CMK (cell line): Measurements from ENCODE around the gene KDM4B.

Source experiments
- DNase-seq: peaks from one replicate; pipeline ENCODE4 v3.0.0-alpha.2; 2010; ENCODE audit warnings: low read depth

The KDM4B gene

DNA sequence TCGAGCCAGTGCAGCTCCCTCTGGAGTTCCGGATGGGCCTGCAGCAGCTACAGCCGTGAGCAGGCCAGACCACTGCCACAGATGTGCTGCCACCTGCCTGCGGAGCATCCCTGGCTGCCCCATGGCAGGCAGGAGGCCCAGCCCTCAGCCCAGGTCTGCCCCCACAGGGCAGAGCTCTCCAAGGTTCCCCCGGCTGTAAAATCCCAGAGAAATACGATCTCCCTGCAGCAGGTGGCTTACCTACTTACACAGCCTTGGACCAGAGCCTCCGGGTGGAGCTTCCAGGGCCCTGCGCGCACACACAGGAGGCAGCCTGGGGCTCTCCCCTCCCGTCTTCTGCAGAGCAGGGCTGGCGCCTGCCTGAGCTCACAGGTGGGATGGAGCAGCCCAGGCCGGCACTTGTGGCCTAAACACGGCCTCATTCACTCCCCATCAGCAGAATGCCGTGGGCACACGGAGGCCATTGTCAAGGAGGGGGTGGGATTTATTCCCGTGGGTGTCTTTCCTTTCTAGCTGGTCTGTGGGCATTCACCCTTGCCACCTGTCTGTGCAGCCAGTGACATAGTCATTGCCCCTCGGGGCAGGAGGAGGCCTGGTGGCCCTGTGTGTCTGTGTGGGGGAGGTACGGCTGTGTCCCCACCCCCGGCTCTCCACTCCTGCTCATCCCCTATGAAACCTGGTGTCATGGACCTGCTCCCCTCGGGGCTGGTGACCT is 118.0 kb downstream of the KDM4B start:
- no peak for DNase-seq

DNA sequence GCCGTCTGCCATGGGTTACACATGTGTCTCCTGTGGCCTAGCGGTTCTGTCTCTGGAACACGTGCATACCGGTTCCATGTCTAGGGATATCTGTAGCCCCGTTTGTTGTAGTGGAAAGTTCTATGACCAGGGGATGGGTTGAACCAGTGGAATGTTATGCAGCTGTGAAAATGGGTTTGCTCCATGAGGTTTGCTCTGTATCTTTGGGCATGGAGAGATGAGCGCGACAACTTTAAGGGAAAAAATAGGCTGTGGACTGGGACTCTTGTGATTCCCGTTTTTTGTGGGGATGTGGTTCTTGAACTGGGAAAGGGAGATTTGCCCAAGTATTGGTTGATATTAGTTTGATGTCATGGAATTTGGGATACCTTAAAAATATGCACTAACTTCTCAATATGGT is 120.4 kb downstream of the KDM4B start:
- no peak for DNase-seq

DNA sequence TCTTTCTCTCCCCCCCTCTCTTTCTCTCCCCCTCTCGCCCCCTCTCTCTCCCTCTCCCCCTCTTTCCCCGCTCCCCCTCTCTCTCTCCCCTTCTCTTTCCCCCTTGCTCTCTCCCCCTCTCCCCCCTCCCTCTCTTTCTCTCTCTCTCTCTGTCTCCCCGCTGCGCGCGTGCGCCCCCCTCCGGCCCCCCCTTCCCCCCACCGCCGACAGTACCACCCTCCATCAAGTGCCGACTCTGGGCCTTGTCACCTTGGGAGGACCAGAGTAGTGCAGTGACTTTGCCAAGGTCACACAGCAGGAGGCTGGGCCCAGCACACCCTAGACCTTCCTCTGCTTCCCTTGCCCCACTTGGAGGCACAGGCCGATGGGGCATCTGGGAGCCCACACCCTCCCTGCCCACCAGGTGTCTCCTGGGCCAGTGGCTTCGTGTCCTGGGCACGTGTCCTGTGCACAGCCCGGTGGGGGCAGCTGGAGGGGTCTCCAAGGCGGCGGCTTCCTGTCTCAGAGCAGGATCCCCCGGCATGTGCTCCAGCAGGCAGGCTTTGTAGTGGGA is 121.6 kb downstream of the KDM4B start:
- no peak for DNase-seq

DNA sequence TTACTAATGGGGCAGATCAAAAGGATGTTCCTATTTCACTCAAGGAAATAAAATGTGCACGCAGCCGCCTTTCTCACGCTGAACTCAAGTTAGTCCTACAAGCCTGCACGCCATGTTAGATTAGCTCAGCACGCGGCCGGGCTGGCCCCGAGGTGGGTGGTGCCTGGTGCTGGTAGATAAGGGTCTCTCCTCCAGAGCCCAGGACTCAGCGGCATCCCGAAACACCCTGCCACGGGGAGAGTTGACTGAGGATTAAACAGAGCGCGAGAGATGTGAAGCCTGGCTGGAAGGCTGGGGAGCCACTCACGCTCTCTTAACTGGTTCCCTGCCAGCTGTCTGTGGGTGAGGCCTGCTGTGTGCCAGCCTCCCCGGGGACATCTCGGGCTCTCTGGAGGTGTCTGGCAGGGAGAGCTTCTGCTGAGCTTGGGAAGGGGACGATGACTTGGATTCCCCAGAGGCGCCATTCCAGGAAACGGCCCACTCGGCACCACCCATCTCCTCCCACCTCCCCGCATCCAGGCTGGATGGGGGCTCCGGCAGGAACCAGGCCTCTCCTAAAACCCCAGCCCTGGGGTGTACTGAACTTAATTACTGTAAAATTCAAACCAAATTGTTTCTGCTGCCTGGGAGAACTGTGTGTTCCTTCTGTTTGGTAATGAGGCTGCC is 122.2 kb downstream of the KDM4B start:
- DNase-seq: peak; percentile 48

DNA sequence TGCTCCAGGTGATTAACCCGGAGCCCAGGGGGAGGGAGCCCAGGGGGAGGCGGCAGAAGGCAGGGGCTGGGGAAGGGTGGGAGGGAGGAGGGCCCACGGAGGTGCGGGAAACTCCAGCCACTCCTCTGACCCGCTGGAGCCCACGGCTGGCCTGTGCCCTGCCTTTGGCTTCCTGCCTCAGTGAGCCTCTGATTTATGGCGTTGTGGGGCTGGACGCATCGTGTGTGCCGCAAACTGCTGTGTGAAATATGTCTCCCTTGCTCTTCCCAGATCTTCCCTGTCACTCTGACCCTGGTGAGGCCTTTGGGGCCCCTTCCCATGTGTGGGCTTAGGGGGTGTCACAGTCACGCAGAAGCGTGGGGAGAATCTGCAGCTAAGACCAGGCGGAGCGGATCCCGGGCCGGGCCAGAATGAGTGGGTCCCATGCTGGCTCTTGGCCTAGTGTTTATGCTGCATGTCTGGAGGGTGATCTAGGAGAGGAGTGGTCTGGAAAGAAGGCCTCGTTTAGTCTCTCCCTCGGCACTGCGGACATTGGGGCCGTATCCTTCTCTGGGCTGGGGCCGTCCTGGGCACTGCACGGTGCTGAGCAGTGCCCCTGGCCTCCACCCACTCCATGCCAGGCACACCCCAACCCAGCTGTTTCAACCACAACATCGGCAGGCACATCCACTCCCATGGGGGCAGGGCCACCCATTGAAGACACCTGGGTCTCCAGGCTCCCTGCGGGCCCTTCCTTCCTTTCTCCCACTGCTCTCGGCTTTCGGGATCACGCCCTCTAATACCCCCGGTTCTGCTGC is 123.0 kb downstream of the KDM4B start:
- DNase-seq: no peak

DNA sequence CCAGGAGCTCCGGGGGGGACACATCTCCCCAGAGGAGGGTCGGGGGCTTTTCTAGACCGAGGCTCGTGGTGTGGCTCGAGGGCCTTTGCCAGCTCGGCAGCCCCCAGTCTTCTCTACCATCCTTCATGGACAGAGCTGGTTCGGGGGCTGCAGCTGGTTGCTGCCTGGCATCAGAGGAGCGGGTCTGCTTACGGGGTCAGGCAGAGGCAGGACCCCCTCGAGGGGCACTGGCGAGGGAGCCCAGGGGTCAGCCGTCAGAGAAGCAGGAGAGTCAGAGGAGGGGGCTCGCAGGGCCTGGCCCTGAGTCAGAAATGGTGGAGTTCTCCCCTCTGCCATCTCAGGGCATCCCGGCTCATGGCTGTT is 123.5 kb downstream of the KDM4B start:
- no peak for DNase-seq

DNA sequence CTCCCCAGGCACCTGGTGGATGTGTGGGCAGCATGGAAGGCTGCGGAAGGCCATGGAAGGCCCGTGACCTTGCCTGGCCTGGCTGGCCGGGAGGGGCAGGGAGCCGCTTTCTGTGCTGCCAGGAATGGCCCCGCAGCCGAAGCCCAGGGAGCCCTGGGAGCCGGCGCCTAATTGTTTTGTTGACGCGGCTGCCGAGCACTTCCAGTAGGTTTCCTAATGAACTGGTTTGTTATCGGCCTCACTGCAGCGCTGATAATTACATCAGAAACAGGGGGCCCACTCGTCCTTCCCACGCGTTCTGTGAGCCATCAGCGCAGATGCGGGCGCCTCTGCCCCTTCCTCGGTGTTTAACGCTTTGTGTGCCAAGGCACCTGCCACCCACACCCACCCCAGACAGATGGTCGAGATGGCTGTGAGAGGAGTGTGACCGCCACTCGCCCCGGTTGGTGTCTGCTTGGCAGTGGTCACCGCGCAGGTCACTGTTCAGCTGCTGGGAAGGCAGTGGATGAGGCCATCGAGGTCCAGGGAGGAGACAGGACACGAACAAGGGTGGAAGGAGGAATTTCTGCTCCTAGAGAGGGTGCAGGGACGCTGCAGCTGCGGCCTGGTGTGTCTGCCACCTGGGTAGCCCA is 124.5 kb downstream of the KDM4B start:
- DNase-seq: no peak

DNA sequence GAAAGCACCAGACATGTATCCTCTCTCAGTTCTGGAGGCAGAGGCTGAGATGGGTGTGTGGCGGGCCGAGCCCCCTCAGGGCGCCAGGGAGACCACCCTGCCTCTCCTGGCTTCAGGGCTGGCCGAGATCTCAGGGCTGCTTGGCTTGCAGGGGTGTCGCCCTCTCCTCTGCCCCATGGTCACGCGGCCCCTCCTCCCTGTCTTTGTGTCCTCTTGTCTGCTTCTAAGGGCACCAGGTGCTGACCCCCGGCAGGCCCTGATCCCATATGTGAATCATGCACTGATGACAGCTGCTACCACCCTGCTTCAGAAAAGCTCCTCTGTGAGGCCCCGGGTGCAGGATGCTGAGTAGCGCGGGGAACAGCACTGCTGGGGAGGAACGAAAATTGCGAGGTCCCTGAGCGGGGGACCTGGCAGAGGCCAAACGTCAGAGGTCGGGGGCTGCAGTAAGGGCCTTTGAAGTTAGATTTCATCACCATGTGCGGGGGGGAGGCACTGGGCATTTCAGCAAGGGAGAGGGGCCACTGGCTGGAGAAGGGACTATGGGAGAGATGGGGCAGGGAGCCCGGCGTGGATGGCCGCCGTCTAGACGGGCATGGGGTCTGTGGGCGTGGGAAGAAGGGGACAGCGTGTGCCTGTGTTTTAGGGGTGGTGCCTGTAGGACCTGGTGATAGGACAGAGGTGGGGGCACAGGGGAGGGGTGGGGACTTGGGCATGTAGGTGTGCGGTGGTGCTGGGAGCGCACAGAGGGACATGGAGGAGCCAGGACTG is 125.2 kb downstream of the KDM4B start:
- no peak for DNase-seq

DNA sequence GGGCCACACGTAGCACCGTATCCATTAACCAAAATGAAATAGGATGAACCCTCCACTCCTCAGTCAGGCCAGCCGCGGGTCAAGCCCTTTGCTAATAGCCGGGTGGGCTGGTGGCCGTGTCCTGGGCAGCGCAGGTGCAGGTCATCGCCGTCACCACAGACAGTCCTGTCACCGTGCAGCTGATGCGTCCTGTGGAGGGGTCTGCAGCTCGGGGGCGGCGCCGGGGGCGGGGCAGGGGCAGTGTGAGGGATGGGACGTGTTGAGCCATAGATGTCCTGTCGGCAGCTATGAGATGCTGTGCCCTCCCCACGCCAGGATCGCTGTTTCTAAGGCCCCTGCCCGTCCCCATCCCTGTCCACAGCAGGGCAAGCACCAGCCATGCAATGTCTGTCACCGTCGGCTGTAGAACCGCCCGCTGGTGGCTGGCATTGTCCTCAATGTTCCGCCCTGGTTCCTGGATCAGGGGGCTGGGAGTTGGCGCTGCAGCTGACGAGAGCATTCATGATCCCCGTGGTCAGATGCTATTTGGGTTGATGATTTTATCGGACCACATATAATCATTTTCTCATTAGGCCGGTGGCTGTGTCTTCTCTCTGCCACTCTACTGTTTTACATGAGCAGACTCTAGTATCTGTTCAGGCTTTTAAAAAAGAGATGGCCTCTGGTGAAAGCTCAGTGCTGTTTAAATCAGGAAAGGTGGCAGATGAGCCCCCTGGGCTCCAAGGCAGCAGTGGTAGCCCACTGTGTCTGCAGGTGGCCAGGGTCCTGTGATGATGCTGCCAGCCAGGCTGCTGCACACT is 126.1 kb downstream of the KDM4B start:
- no peak for DNase-seq

DNA sequence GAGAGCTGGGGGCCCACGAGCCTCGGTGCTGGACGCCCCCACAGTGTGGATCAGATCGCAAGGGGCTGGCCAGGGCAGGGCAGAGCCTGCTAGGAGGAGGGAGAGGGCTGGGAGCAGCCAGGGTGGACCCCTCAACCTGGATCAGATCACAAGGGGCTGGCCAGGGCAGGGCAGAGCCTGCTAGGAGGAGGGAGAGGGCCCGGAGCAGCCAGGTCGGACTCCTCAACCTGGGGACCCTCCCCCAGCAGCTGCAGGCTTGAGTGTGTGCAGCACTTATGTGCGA is 126.6 kb downstream of the KDM4B start:
- DNase-seq: no peak

DNA sequence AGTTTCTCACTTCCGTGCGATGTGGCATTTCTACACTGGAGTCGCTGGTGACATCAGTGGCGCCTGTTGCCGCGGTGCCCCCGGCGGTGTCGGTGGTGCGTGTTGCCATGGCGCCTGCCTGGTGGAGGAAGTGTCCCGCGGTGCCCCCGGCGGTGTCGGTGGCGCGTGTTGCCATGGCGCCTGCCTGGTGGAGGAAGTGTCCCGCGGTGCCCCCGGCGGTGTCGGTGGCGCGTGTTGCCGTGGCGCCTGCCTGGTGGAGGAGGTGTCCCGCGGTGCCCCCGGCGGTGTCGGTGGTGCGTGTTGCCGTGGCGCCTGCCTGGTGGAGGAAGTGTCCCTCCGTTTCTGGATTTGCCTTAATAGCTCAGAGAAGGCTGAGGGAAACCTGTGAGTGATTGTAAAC is 127.6 kb downstream of the KDM4B start:
- DNase-seq: no peak

DNA sequence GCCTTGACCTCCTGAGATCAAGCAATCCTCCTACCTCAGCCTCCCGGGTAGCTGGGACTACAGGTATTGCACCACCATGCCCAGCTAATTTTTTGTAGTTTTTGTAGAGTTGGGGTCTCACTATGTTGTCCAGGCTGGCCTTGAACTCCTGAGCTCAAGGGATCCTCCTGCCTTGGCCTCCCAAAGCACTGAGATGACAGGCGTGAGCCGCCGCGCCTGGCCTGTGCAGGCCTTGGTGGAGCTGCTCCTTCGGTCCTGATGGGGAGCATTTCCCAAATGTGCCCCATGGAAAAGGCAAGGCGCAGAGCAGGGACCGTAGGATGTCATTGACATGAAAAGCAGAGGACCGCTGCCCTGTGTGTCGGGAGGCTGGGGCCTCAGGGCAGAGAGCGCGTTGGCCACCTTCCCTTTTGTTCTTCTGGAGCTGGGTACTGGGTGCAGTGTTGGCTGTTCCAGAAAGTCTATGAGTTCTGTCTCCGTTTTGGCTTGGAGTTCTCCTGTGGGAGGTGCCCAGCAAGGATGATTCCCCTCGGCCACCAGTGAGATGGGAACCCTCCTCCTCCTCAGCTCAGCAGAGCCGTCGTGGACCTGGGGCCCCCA is 128.5 kb downstream of the KDM4B start:
- DNase-seq: no peak

DNA sequence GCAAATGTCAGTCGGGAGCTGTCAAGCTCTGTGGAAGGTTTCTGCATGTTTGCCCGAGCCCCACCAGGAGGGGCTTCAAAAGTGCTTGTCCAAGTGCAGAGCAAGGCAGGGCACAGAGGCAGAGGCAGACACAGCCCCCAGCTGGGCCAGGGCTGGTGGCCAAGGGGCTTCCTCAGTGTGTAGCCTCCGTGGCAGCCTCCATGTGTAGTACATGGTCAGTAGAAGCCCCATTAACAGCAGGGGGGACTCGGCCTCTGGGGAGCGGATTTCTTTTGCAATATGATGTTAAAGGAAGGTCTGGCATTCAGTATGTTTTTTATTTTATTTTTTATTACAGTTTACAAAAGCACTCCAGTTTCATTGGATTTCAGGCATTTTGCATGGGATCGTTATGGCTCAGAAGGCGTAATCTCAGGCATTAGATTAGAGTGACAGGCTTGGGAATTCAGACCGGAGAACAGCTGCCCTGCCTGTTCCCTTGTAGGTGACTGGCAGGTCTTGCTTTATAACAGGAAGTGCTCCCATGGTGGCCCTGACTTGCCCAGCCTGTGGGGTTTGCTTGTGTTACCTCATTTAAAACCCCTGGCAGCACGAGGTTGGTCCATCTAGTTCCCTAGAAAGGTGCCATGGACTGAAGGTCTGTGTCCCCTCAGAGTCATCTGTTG is 129.2 kb downstream of the KDM4B start:
- no peak for DNase-seq

DNA sequence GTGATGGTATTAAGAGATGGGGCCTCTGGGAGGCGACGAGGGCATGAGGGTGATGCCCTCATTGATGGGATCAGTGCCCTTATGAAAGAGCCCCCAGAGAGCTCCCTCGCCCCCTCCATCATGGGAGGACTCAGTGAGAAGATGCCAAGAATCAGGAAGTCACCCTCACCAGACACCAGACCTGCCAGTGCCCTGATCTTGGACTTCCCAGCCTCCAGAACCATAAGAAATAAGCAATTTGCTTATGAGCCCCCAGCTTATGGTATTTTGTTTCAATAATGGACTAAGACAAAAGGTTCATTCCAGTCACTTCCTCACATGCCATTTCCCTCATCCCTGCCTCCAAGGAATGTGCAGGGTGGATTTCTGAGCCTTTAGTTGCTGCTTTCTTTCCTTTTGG is 129.7 kb downstream of the KDM4B start:
- no peak for DNase-seq

DNA sequence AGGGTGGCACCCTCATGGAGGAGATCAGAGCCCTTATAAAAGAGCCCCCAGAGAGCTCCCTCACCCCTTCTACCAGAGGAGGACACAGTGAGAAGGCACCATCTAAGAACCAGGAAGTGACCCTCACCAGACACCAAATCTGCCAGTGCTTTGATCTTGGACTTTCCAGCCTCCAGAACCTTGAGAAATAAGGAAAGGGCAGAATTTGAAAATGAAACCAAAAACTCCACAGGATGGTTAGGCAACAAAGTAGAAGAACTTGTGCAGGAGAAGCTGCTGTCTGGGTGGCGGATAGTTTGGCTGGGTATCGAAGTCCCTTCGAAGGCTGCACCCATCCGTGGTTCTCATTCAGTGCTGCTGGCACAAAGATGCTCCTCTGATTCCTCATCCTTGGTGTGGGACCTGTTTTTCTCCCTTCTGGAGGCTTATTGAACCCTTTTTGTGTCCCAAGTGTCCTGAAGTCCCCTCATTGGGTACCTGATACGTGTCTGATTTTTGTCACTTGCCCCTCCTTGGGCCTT is 130.8 kb downstream of the KDM4B start:
- no peak for DNase-seq

DNA sequence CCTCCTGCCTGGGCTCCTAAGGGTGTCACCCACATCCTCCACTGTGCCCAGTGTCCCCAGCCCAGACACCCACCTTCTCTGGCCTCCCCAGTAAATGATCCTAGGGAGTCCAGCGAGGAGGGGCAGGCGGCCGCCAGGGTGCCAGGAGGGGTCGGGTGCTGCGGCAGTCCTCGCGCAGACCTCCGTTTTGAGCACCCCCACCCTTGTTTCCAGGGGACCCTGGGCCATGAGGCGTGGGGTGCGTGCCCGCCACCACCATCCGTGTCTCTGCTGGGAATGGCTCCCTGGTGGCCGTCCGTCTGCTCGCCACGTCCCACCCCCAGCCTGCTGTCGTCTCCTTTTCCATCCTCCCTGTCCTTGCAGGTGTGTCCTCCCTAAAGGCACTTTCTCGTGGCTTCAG is 133.0 kb downstream of the KDM4B start:
- no peak for DNase-seq

DNA sequence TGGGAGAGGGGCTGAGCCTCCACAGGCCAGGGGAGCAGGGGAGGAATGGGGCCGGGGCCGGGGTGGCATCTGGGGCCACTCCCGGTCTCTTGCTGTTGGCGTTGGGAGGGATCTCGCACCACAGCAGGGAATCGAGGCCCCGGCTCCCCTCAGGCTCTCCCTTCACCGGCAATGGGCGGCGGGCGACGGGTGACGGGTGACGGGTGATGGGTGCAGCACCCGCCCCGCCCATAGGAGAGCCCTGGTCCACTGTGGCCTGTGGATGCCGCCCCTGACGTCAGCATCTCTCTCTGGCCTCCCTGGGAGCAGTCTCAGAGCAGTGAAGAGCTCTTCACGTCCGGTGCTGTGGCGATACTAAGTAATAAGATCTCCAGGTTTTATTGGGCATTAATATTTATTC is 133.6 kb downstream of the KDM4B start:
- DNase-seq: no peak

DNA sequence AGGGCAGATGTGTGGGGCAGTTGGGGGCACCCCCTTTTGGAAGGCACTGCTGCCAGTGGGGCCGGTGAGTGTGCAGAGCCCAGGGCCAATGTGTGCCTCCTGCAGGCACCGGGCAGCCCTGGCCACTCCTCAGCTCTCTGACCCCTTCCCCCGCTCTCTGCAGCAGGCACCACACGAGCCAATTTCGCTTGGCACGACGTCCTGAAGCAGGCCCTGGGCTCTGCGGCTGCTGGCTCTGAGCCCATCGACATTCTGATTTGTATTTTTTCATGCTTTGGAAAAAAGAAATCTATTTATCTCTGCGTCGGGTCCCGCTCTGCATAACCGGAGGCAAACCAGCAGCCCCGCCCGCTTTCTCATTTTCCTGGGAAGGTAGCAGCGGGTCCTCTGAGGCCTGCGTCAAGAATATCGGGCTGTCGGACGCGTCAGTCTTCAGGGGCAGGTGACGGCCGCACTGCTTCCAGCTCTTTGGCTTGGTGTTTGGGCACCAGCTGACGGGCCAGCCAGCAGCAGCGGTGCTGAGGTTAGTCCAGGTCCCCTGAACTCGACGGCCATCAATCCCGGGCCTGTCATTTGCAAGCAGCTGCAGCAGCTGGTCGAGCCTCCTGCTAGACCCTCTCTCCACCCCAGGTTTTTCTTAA is 134.3 kb downstream of the KDM4B start:
- DNase-seq: no peak

DNA sequence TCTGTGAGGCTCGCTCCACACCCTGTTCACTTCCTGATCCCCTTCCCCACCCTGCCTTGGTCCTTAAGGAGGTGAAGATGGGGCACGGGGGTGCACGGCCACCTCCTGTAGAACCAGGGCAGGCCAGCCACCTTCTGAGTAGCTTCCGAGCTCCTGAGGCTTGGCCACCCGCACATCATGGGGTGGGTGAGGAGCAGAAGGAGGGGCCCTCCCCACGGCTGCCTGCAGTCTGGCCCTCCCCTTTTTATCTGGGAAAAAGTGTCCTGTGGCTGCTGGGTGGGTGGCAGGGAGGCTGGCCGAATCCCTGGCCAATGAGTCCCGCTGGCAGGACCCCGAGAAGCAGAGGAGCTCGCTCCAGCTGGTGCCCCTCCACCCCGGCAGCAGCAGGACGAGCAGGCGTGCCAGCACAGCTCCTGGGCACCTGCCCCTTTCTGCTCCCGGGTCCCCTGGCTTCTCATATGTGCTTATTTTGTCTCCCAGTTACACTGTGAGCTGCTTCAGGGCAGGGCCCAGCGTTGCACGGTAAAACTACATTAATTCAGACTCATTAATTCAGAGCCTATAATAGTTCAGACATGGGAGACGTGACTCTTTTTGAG is 135.0 kb downstream of the KDM4B start:
- DNase-seq: no peak
